NCI-H1694 (cell line): Measurements from ENCODE around the gene TRPT1.
"Not testable (repeated sequence)": the region's sequence is repeated elsewhere in the genome, so short reads cannot be mapped to it uniquely, and the experiment has no call there.

Experiments used
- DNase-seq: peaks from one replicate; lab custom pipeline; 2025; lab: John Stamatoyannopoulos, UW

Gene TRPT1

DNA sequence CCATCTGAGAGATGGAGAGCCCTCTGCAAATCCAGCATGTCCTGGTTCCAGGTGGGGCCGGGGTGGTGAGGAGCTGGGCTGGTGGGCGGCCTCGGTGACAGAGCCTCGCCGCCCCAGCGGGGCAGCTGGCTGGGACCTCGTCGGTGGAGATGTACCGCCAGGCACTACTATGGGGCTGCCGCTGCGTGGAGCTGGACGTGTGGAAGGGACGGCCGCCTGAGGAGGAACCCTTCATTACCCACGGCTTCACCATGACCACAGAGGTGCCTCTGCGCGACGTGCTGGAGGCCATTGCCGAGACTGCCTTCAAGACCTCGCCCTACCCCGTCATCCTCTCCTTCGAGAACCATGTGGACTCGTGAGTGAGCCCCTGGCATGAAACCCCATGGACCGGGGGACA, 32.4 kb upstream of the TRPT1 start:
- no peak for DNase-seq

DNA sequence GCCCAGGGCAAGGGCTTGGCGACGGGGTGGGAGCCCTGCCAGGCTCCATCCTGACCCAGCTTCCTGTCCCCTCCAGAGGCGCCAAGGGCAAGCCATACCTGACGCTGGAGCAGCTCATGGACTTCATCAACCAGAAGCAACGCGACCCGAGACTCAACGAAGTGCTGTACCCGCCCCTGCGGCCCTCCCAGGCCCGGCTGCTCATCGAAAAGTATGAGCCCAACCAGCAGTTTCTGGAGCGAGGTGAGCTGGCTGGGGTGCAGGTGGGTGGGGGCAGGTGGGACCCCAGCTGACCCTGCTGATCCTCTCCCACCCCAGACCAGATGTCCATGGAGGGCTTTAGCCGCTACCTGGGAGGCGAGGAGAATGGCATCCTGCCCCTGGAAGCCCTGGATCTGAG, 30.3 kb upstream of the TRPT1 start:
- no peak for DNase-seq

- no peak for DNase-seq
These were observed 29.4 kb upstream of the TRPT1 start for GRCh38 chr11:64255135-64256128.

DNA sequence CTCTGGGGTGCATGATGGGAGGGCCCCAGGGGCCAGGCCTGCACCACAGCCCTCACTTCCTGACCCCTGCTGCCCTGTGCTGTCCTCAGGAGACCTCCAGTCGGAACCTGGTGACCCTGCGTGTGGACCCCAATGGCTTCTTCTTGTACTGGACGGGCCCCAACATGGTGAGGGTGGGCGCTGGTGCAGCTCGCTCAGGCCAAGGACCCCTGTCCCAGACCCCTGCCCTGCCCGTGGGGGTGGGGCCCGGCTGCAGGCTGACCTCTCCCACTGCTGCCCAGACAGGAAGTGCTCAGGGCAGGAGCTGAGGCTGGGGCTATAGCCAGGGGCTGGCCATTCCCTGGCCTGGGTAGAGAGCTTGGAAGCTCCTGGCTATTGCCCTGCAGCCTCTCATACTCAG, 28.3 kb upstream of the TRPT1 start:
- no peak for DNase-seq

DNA sequence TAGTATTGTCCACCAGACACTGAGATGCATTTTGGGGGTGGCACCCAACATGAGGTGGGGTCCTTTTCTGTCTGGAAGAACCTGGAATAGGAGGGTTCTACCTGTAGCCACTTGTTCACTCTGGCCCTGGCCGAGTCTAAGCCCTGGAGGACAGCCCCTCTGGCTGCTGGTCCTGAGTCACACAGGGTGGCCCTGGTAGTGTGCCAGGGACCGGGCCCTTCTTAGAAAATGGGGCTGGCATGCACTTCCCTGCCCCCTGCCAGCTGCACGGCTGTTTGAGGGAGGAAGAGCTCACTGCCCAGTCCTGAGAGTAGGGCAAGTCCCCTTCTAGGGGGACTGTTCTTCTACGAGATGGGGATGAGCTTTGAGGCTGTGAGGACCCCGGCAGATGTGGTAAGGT, 27.5 kb upstream of the TRPT1 start:
- DNase-seq: no peak

DNA sequence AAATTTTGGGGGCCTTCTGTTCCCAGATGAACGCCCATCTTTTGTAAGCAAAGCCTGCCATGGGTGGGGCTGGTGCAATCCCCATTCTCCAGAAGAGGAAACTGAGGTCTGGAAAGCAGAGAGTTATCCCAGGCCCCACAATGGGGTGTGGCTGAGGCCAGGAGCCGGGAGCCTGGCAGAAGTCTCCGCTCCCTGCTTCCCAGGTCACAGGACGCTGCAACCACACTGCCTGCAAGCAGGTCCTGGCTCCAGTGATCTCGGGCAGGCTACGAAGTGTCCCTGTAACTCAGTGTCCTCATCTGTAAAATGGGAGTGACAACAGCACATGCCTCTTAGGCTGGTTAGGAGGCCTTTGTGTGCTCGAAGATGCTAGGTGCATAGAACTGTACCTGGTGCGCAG, 27.1 kb upstream of the TRPT1 start:
- DNase-seq: no peak

DNA sequence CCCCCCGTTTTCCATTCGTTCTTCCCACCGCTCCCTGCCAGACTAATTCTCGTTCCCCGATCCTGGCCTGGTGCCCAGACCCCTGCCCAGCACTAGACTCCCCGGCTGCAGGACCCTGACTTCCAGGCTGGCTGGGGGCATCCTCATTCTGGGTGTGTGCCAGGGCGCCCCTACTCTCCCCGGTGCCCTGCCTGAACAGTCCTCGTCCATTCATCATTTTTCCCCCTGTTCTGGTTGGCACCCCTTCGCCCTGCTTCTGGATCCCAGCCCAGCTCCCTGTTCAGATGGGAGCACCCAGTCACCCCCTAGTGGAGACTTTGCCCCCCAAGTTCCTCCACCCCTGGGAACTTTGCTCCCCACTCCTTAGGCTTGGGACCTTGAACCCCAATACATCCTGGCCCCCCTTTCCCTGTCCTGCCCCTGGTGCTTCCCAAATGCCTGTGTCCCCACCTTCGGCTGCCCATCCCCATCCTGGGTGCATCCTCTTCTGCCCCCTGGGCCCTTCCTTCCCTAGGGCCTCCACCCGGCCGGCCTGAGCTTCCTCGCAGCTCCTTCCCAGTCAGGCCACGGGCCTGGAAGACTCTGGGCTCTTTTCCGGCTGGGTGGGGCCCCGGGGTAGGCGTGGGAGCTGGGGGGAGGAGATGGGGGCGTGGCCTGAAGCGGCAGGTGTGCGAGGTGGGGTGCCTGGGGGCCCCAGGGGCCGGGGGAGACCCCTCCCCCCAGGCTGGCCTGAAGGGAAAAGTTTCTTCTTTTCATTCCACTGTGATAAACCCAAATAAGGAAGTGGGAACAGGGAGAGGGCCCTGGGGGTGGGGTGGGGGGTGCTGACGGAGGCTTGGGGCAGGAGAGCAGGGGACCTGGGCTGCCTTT, 26.3 kb upstream of the TRPT1 start:
- DNase-seq: no peak

GRCh38 chr11:64251753-64252002, 25.7 kb upstream of the TRPT1 start:
- DNase-seq: no peak

GRCh38 chr11:64251016-64251752, 25.2 kb upstream of the TRPT1 start, which contains the start of gene PLCB3:
PLCB3 (plus strand) TSS chr11:64251530; CDS start chr11:64251650, 120 bp downstream.
- DNase-seq: no peak

- DNase-seq: no peak
These were observed 24.5 kb upstream of the TRPT1 start for GRCh38 chr11:64250415-64251015.

DNA sequence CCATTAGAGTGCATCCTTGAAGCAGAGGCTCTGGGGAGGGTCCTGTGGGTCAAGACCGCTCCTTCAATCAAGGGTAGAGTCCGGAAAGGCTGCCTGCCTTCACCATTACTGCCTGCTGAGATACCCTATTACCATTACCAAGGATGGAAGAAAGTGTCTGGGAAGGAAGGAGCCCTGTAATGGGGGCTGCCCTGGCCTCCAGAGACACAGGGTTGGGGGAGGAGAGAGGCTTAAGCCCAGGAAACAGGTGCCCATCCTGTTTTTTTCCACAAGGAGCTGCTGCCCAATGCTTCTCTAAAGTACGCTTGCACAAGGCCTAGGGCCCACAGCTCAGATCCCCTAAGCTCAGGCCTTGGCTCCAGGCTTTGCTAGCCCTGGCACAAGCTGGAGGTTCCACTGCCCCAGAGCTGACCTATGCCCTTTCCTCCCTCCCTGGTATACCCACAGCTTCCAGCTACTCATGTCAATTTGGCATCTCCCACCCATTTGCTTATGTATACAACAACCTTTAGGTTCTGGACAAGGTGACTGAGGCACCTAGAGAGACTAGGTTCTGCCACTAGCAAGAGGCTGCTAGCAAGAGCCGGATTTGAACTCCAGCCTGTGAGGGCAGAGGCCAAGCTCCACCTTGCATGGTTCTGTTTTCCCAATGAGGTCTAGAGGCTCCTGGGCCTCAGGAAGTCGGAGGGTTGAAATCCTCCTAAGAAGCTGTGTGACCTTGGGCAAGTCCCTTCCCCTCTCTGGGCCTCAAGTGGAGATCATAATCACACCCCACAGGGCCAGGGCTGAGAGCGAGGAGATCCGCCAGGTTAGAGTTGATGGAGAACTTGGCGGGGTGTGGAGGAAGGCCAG, 23.8 kb upstream of the TRPT1 start:
- no peak for DNase-seq

DNA sequence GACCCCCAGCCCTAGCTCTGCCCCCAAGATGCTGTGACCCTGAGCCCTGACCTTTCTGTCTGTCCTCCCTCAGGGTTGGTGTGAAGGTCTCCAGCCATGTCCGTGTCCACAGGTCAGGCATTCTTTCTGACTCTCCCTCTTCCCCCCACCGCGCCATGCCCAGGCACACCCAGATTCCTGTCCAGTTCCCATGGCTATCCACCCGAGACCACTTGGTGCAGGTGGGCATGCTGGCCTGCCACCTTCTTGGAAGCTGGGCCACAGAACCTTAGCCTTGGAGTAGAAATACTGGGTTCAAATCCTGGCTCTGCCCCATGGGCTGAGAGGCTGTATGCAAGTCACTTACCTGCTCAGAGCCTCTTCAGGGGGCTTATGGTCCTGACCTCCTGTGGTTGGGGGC, 23.1 kb upstream of the TRPT1 start:
- DNase-seq: no peak

GRCh38 chr11:64248578-64248977, 22.6 kb upstream of the TRPT1 start:
- no peak for DNase-seq

DNA sequence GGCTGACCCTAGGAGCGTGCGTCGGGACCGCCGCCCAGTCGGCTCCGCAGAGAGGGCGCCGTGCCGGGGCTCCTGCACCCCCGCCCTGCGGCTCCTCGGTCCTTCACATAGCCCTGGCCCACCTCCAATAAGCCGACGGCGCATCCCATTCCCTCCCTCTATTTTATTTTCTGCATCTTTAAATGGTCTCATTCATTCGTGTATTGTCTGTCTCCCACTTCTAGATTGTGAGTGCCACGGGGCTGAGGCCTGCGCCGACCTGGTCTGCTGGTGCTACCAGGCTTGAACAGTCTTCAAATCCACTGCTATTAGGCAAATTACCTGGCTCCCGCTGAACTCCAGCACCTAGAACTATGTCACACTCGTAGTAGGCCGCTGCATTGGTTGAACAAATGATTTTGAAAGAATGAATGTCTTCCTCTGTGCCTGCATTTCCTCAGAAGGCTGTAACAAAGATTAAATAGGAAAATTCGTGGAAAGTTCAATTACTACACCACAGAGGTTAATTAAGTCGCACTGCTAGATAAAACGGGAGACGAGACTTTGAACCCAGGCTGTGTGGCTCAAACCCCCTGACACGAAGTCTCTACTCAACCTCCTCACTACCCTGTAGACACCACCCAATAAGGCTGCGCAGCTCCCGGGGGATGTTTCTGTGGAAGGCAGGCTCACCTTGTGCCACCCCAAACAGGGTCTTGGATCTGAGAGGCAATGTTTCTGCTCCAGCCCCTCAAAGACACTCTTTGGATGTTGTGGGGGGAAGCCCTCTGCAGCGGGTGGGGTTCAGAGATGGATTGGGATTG, 21.9 kb upstream of the TRPT1 start:
- DNase-seq: no peak

GRCh38 chr11:64246871-64247728, 21.1 kb upstream of the TRPT1 start, which contains the start of gene PPP1R14B:
PPP1R14B (minus strand) TSS chr11:64246943; CDS start chr11:64246673, 270 bp downstream.
- DNase-seq: peak; percentile 64

GRCh38 chr11:64246621-64246870, 20.6 kb upstream of the TRPT1 start:
- not testable (repeated sequence) for DNase-seq

- no peak for DNase-seq
These were observed 20.0 kb upstream of the TRPT1 start for GRCh38 chr11:64245797-64246620.

- DNase-seq: no peak
These were observed 19.4 kb upstream of the TRPT1 start for GRCh38 chr11:64245401-64245796.
